NCI-H2227 (cell line): Measurements from ENCODE around the gene GCSAML.
A peak's percentile ranks its signal among the peaks of the same experiment; 100 is the strongest.
"Not testable (repeated sequence)": the region's sequence is repeated elsewhere in the genome, so short reads cannot be mapped to it uniquely, and the experiment has no call there.

Experiments
- DNase-seq: peaks from one replicate; lab custom pipeline; 2025; ENCODE audit not compliant: unreplicated experiment; lab: John Stamatoyannopoulos, UW

The GCSAML gene

DNA sequence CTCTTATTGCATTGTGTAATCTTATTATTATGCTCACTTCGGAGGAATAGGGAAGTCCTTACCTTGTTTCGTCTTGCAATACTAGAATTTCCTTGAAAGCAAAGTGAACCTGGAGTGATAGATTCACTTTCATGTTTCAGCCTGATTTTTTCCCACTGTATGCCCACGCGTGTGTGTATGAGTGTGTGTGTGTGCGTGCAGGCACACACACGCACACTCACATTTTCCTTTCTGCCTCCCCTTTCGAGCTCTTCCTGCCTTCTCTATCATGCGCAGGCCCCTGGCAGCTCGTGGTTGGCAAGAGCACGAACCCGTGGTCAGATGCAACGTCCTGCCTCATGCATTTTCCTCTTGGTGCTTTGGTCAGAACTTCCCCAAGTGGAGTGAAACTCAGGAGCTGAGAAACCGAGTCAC is at the start of gene GCSAML:
Gene GCSAML (plus strand): TSS at position 366 of the 414 bp plus-strand sequence. CDS start 58 bp downstream, outside the sequence.
- no peak for DNase-seq

DNA sequence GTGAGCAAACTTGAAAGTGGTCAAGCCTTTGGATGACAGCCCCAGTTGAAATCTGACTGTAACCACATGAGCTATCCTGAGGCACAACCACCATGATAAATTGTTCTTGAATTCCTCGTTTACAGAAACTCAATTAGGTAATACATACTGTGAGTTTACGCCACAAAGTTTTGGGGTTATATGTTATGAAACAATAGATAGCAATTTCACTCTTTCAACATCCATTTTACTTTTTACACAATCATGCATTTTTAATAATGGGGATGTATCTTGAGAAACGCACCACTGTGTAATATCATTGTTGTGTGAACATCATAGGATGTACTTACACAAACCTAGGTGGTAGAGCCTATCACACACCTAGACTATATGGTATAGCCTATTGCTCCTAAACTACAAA is 48.1 kb upstream of the GCSAML start:
- DNase-seq: no peak

DNA sequence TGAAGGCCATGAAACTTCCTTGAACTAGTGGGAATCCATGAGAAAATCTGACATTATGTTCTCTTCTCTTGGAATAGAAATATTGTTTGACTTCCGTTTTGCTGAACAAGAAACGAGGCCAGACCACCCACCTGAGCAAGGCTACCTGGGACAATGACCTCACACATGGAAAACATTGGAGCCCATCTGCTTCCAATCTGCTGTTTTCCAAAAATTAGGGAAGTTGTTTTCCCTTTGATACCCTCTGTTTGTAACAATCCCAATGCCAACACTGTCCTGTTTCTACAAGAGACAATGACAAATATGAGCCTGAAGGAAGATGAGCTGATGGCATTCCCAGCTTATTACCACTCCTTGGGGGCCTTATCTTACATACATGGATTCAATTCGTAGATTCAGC is 42.1 kb upstream of the GCSAML start:
- DNase-seq: no peak

DNA sequence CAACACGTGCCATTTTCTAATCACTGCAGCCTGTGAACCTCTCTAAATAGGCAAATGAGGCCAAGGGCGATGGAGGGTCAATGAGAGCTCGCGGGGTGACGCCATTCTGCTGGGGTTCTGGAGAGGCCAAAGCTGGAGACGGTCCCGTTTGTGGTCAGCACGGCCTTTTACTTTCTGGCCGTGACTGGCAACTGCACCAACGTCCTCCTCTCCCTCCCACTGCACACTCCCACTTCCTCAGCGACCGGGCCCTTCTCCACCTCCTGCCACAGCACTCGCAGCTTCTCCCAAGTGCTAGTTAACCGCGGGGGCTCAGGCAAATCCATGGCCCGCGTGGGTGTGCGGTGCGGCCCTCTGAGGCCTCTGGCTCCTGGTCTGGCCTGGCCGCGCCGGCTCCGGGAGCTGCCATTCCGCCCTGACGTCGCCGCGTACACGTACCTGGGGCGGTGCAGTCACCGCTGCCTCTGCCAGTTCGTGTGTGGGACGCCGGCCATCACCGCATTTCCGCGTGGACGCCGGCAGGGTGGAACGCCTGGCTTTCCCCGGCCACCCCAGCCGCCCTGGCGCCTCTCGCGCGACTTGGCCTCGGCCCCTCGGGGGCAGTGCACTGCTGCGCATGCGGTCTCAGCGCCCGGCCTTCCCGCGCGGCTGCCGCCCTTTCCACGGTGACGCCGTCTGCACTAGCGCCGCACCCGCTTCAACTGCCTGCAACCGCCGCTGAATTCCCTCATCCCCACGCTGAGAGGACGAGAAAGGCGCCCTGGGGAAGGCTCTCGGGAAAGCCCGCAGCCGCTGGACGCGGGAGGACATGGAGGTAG is 30.9 kb upstream of the GCSAML start:
- peak; percentile 18 for DNase-seq

DNA sequence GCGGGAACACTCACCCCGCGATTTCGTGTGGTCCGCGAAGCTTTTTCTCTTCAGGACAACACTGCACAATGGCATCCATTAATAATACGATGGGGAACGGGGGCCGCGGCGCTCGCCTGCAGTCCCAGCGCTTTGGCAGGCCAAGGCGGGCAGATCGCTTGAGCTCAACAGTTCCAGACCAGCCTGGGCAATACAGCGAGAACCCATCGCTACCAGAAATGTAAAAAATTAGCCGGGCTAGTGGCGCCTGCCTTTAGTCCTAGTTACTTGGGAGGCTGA is 30.4 kb upstream of the GCSAML start:
- no peak for DNase-seq

DNA sequence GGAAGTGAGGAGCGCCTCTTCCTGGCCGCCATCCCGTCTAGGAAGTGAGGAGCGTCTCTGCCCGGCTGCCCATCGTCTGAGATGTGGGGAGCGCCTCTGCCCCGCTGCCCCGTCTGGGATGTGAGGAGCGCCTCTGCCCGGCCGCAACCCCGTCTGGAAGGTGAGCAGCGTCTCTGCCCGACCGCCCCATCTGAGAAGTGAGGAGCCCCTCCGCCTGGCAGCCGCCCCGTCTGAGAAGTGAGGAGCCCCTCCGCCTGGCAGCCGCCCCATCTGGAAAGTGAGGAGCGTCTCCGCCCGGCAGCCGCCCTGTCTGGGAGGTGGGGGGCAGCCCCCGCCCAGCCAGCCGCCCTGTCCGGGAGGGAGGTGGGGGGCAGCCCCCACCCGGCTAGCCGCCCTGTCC is 27.0 kb upstream of the GCSAML start:
- not testable (repeated sequence) for DNase-seq

DNA sequence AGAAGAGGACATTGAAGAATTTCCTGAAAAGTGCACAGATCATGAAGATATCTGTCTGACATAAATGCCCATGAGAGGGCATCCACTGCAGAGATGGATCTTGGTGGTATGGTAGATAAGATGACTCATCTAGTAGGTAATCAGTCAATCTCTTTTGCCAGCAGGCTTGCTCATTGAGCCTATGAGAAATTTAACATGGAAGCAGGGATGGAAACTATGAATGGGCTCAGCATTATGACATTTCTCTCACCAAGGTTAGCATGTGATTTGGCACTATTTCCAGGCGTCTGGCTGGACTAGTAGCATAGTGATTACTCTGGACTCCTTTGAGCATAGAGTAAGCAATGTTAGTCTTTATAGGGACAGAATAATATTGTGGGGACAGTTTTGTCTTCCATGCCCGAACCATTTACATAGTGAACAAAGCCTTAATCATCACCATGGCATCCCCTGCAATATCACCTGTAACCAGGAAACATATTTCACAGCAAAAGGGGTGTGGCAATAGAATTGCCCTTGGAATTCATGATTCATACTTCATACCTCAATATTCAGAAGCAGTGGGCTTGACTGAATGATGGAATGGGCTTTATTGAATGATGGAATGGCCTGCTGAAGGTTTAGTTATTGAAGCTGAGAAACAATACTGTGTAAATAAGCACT is 20.0 kb upstream of the GCSAML start:
- DNase-seq: no peak

DNA sequence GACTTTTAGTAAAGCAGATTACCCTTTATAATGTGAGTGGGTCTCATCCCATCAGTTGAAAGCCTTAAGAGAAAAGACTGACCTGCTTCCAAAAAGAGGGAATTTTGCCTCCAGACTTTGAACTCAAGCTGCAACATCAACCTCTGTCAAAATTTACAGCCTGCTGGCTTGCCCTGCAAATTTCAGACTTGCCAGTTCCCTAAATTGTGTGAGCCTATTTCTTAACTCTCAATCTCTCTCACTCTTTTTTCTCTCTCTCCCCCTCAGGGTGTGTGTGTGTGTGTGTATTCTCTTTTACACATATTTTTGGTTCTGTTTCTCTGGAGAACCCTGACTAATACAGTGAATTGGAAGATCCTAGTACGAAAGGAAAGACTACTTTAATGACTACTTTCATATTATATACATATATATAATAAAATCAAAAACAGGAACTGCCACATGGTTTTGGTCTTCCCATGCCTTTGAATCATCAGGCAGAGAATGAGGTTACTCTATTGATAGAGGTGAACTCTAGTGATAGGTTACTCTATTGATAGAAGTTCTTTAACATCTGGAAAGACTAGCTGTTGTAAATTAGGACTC is 19.1 kb upstream of the GCSAML start:
- no peak for DNase-seq

DNA sequence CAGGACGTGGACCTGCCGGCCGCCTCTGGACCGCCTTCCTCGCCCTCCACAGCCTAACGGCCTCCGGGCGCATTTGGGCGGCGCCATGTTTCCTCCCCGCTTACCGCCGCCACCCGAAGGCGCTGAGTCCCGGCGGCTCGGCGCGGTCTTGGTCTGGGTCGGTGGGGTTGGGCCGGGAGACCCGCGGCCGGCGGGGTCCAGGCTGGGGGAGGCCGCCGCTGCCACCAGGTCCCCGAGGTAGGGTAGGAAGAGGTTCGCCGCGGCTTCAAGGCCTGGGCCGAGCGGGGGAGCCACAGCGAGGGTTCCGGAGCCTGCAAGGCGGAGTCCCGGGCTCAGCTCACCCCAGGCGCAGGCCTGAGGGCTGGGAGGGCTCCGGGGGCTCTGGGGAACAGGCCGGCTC is 18.1 kb upstream of the GCSAML start:
- no peak for DNase-seq

DNA sequence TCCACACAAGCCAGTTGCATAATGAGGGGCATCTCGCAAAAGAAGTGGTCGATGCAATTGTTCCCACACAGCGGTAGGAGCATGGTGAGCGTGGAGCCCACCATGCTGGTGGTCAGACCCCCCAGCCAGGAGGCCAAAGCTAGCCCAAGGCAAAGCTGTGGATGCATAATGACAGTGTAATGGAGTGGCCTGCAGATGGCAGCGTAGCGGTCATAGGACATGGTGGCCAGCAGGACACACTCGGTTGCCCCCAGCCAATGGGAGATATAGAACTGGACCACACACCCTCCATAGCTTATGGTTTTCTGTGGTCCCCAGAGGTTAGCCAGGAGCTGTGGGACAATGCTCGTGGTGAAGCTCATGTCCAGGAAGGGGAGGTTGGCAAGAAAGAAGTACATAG is 17.0 kb upstream of the GCSAML start:
- no peak for DNase-seq

DNA sequence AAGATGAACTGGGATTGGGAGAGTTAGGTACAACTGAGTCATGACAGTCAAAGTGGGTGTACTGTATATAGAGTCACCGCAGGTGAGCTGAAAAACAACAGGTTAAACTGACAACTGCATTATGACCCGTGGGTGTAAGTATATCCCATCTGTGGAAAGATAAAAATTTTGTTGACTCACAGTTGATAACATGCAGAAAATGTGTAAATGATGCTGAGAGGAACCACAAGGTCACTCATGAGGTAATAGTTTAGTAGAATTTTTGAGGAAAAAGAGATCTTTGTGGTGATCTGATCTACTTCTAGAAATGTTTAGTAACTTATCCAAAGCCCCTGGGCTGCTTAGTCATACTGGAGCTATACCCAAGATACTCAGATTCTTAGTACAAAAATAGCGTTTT is 13.5 kb upstream of the GCSAML start:
- no peak for DNase-seq

DNA sequence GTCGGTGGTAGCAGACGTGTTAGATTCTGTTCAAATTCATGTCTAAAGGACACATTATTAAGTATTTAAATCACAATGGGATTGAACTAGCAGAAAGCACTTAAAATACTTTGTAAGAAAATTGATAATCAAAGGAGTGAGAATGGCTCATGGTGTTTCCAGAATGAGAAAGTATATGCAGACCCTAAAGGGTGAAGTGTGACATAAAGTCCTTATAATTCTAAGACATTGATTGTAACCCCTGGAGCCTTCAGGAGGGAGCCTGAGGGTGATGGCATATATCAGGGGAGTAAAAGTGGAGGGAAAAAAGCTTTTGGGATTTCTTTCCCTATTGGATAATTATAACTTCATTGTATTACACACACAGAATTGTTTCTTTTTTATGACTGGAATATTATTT is 12.6 kb upstream of the GCSAML start, which contains the start of gene OR2C3:
Gene OR2C3 (minus strand): TSS at position 101 of the 400 bp plus-strand sequence. CDS start 3,929 bp downstream, outside the sequence.
- DNase-seq: no peak

DNA sequence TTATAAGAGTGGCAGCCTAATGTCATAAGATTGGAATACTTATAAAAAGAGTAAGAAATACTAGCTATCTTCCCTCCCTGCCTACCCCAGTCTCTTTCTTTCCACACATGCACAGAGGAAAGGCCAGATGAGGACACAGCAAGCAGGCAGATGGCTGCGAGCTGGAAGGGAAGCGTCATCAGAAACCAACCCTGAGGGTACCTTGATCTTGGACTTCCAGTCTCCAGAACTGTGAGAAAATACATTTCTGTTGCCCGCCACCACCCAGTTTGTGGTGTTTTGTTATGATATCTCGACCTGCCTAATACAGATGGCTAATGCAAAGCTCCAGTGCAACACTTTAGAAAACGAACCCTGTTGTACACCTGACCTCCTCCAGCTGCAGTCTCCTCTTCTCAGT is 10.4 kb upstream of the GCSAML start:
- no peak for DNase-seq

DNA sequence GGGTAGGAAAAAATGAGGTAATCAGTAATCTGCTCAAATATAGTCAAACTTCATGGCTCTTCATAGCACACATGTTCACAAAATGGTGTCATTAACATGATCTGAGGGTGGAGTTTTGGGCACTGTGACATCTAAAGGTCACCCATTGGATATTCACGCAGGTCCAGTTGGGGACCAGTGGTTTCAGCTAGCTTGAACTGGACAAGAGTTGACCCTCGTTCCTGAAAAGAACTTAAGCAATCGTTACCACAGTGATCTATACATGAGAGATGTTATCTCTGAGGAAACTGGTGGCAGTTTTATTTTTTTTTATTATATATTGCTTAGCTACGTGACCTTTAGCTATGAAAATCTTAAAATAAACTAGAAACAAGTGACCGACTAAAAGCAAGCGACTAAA is 9.7 kb upstream of the GCSAML start:
- DNase-seq: no peak

DNA sequence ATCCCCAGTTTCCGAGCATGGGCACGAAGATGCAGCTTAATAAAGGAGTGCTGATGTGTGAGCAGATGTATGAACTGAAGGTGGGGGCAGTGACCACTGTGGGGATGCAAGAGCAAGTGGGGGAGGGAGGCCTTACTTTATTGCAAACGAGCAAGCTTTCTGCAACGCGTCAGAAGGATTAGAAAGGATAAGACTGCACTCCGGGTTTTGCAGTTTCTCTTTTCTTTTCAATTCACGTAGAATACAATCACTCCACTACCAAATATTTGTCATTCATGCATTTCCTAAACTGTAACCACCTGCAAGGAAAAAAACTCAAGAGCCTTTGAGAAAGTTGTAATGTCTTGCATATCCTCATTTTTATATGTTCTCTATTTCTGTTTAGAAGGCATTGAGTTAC is 8.4 kb upstream of the GCSAML start:
- DNase-seq: no peak

DNA sequence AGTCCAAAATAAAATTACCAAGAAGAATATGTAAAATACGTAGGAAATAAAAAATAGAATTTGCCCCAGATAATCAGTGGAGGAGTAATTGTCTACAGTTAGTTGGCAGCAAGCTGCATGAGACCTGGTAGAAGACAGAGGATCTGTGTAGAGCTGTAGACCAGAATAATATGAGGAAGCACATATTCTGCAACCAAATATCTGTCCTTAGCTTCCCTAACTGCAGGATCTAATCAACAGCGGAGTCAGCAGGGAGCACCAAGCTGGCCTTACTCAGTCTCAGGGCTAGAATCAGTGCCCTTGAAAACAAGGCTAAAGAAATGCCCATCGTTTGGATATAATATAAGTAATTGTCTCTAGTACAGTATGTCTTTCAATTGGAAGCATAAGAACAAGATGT is 6.1 kb upstream of the GCSAML start:
- DNase-seq: no peak

DNA sequence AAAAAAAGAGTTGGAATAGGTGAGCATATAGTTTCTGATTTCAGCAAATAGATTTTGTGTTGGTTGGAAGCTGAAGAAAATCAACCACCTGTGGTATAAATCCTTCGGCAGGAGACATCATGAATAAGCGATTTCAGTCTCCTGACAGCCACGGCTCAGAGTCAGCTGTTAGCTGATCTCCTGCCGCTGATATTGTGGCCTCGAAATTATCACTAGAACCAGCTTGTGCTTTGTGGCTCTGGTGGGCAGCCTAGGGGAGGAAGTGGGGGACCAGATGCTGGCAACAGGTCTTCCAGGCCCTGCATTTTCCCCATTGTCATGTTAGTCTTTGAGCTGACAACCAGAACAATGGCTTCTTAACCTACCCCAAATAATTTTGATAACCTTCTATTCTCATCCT is 842 bp upstream of the GCSAML start:
- DNase-seq: no peak

DNA sequence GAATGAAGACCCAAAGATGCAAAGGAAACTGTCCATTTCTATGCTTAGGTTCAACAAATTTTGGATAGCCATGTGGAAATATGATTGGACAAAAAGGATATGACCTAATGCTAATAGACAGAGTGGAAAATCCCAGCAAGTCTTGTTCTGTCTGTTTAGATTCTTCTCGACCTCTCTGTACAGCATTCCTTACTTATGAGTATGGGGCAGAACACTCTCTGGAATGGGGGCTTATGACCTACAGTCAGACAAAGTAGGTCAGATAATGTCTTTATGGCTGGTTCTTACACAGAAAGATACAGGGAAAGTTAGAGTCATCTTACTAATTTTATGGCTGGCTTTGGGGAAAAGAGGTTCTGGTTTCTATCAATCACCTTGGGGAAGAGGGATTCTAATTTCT is 2.8 kb downstream of the GCSAML start:
- no peak for DNase-seq

DNA sequence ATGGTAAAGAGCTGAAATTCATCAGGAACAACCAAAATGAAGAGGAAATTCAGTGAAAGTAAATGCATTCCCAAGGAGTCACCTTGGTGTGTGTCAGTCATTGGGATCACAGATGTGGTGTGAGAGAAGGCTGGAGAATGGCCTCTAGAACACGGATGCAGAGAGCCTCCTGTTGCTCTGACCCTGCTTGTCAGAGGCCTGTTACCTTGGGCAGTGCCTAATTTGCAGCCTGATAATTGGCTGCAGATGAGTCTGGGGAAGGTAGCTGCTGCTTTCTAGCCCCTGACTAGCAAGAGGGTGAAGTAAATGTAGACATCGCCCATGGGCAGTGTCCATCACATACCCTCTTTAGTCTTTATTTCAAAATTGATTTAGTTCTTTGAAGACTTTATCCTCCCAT is 3.3 kb downstream of the GCSAML start:
- DNase-seq: no peak

DNA sequence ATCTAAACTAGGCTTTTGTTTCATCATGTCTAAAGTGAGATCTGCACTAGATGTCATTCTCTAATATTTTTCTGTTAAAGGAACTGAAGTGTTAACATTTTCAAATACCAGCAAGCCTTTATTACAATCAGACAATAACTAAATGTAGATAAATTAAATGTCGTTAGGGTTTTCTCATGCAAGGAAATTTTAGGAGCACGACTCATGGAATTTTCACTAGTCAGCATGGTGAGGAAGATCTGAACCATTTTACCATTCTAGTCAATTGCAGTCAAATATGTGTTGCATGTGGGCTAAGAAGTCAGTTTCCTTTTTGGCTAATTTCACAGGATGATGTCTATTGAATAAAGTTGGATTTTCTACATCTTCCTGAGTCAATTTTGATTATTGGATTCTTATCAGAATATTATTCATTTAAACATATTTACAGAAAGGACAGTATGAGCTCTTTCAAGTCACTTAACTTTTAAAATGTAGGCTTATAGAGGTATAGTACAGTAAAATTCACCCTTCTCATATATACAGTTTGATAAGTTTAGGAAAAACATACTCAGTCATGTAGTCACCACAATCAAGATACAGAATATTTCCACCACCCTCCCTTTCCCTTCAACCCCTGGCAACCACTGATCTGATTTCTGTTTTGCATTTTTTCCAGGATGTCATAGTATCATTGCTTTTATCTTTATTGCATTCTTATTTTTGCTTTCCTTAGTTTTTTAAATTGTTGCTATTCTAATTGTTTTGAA is 9.2 kb downstream of the GCSAML start:
- DNase-seq: no peak

DNA sequence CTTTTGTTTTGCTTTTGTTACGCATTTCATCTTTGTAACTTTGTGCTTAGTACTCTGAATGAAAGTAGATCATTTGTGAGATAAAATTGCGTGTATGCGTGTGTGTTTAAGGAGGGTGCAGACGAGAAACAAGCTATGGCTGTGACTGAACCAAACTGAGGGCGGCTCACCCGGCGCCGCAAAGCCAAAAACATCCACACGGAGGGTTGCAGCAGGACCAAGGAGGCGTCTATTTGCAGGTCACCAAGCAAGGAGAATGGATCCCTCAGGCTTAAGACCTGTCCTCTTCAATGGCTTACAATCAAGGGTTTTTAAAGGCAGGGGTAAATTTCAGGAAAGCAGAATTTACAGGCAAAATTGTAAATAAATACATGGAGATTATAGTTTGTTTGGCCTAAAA is 12.8 kb downstream of the GCSAML start:
- no peak for DNase-seq

DNA sequence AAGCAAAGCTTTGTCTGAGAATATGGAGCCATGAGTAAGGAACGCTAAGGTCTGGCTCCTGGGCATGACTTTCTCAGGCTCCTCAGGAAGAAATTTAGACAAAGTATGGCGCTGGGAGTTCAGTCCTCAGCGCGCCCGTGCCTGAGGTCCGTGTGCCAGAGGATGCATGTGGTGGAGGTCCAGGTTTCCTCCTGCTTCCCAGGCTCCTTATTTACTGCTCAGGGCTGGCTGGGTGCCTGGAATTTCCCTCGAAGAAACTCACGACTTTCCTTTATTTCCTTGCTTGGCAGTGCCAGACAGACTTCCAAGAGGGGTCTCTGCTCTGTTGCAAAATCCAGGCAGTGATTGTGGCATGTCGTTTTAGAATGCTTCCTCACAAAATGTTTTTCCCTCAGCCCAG is 13.3 kb downstream of the GCSAML start:
- no peak for DNase-seq
